Activated CD4-positive, alpha-beta T cell treated with anti-CD3 and anti-CD28 coated beads, Interleukin-2, Interleukin-6, amounts not matched to agents 100 ng/mL and 50 ng/mL, durations not matched to agents 16 hours and 8 hours (primary cell): ENCODE data around the gene SLC34A3.

ENCODE experiments used
- DNase-seq: peaks from one replicate; pipeline ENCODE4 v3.0.0-alpha.2; 2020

SLC34A3 gene

DNA sequence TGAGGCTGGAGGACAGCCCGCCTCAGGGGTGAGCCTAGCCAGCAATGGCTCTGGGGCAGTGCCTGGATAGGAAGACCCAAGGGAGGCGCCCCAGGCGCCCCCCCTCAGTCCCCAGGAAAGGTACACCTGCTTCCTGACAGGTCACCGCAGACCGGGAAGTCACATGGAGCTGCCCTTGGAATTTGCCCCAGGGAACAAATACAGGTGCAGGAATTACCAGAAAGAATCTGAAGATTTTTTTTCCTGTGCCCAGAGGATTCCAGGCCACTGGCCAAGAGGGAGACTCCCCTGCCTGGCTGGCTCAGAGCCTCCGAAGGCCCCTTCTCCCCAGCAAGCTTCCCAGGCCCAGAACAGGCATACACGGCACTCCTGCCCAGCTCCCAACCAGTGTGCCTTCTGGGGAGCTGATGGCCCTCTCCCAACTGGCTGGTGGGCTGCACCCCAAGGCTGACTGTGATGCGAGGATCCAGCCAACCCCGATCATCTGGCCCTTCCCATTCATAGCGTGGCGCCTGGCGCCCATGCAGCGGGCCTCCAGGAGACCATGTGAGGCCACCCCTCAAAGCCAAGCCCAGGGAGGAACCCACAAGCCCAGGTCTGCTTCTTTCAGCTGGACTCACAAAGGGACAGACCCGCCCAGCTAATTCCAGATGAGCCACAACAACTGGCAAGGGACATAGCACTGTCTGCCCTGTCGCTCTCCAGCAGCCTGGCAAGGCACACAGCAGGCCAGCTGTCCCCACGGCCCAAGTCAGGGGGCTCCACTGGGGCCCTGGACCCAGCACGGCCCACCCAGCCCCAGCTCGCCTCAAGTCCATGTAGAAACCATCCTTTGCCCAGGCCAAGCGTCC is 32.4 kb upstream of the SLC34A3 start:
- DNase-seq, result no peak

DNA sequence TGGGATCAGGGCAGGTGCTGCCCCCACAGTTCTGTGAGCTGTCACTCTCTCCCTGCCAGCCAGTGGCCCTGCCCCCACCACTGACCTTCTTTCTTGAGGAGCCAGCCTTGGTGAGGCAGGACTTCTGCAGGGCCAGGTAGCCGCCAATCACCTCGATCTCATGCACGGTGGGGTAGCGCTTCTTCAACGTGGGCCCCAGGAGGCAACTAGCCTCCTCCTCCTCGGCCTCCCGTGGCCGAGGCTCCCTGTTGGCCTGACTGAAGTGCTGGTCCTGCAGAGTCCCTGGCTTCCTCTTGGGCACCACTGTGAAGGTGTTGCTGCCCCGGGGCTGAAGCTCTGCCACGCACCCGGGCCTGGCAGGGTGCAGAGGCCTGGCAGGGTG is 31.8 kb upstream of the SLC34A3 start:
- no peak for DNase-seq

DNA sequence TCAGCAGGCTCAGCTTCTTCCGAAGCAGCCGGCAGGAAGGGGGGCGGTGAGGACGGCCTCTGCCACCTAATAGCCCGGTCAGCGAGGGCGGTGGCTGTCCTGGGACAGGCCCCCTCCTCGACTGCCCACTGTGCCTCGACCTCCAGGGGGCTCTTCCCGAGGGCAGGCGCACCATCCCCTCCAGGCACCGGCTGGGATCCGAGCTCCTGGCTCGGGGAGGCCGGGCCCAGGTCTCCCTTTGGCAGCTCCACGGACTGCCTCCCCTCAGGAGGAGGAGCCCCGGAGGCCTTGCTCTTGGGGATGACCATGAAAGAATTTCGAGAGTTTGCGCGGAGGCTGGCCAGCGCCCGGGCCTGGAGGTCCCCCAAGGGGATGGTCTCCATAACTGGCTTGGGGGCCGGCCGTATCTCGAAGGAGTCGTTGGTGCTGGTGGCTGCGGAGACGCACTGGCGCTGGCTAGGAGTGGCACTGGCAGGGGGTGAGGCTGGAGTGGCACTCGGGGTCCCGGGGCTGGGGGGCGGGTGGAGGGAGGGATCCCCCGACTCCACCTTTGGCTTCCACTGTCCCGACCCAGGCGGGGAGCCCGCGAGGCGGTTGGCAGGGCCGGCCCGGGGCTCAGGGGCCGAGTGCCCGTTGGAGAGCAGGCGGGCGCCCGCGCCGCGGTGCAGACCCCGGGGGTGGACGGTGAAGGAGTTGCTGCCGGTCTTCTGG is 31.1 kb upstream of the SLC34A3 start:
- DNase-seq, result no peak

DNA sequence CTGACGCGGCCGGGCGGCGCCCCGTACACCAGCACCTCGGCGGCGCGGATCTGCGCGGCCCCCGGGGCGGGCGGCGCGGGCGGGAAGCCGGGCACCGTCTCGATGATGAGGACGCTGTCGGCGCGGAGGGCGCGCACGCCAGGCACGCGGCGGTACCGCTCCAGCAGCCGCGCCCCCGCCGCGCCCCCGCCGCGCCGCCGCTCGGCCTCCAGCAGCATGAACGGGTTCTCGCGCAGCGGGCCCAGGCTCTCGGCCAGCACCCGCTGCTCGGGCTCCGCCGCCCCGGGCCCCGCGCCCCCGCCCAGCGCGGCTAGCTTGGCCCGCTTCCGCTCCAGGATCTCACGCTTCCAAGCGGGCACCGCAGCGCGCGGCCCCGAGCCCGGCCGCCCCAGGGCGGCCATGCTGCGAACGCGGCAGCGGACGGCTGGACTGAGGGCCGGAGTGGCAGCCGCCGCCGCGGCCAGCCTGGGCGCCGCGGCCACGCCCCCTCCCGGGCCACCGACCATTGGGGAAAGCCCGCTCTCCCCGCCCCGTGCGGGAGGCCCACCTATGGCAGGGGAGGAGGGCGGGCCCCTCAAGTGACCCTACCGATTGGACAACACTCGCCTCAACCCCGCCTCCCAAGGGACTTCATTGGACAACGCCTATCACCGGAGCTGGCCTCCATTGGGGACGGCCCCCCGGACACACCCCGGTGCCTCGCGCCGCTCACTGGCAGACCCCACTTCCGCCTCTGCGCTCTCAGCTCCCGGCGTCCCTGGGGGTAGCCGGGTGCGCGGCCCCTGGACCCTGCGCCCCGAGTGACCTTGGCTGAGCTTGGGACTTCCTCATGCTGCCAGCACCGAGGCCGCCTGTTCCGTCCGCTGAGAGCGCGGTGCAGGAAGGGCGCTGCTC is 30.1 kb upstream of the SLC34A3 start, which contains the start of gene TPRN:
TSS of gene TPRN (minus strand) at position 431 of the 894 bp plus-strand sequence. CDS start at position 401, 30 bp downstream.
- DNase-seq, result peak; percentile 100

DNA sequence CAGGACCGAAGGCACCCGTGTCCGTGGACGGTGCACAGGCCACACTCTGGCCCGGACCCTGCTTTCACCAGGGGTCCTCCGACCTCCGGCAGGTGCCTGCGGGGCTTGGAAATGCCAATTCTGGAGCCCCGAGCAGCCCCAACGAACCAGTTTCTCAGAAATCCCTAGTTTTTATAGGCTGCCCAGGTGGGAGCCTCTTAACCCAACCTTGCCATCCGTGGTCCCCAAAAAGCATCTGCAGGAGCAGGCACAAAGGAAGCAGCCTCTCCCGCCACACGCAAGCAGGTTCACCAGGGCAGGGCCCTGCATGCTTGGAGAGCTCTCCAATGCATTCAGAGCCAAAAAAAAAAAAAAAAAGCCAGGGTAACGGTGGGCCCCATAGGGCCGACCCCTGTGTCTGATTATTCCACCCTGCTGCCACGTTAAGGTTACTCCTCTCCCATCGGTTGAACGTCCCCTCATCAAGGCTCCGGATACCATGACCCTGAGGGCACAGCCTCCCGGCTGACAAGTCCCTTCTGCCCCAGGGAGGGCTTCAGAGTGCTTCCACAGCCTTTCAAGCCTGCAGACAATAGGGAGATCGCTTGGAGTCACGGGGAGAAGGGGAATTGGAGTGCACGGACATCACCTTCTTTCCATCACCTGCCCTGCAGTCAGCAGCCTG is 29.4 kb upstream of the SLC34A3 start:
- DNase-seq, result no peak

DNA sequence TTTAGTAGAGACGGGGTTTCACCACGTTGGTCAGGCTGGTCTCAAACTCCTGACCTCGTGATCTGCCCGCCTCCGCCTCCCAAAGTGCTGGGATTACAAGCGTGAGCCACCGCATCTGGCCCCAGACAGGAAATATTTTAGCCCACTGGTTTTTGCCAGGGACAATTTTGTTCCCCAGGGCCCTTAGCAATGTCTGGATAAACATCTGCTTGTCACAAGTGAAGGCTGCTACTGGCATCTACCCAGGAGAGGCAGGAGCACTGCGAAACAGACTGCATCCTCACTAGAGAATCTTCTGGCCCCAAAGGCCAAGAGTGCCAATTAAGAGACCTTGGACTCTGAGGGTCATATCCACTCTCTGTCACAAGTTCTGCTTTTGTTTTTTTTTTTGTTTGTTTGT is 27.7 kb upstream of the SLC34A3 start:
- no peak for DNase-seq

DNA sequence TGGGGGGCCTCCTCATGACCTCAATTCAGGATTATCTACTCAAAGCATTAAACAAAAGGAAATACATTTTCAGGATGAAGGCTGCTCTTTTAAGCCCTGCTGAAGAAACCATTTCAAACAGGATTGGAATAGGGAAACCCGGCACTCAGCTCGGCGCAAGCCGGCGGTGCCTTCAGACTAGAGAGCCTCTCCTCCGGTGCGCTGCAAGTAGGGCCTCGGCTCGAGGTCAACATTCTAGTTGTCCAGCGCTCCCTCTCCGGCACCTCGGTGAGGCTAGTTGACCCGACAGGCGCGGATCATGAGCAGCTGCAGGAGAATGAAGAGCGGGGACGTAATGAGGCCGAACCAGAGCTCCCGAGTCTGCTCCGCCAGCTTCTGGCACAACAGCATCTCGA is 26.0 kb upstream of the SLC34A3 start:
- no peak for DNase-seq

DNA sequence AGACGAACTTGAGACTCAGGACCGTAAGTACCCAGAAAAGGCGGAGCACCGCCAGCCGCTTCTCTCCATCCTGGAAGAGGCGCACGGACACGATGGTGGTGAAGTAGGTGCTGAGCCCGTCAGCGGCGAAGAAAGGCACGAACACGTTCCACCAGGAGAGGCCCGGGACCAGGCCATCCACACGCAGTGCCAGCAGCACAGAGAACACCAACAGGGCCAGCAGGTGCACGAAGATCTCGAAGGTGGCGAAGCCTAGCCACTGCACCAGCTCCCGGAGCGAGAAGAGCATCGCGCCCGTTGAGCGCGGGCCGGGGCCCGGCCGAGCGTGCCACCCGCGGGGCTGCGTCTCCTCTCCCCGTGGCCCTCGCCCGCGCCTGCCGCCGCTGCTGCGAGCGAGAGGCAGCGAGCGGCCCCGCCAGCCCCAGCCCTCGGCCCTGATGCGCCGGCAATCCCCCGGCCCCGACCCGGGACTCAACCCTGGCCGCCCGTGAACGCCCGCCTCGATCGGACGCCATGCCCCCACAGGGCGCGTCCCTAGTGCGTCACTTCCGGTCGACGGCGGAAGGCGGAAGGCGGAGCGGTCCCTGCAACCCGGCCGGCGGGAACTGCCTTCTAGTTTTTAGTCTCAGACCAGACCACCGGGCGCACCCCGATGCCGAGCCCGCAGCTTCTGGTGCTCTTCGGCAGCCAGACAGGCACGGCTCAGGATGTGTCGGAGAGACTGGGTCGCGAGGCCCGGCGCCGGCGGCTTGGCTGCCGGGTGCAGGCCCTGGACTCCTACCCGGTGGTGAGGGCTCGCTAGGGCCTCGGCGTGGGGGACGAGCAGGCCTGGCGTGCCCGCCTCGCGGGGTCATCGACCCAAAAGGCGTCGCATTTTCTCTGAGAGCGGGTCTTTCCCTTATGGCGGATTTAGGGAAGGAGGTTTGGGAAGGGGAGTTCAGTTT is 25.3 kb upstream of the SLC34A3 start, which contains the start of the genes NDOR1 and TMEM203:
TSS of gene NDOR1 (plus strand) at position 575 of the 944 bp plus-strand sequence. CDS start at position 653, 78 bp downstream.
TSS of gene TMEM203 (minus strand) at position 523 of the 944 bp plus-strand sequence. CDS start at position 289, 234 bp downstream.
- DNase-seq, result peak; percentile 97

DNA sequence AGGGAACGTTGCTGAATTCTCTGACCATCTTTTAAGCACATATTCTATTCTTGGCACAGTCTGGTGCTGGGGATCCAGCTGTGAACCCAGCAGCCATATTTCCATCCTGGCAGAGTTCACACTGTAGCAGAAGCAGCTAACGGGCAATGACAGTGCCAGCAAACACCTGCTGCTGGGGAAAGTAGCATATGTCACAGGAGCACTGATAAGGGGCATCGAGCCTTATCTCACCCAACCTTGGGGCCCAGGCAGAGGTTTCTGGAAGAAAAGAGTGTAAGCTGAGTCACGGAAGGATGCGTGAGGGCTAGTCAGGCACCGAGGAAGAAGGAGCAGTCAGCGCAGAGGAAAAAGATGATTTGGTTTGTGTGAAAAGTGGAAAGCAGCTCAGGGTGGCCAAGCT is 24.1 kb upstream of the SLC34A3 start:
- DNase-seq, result no peak

DNA sequence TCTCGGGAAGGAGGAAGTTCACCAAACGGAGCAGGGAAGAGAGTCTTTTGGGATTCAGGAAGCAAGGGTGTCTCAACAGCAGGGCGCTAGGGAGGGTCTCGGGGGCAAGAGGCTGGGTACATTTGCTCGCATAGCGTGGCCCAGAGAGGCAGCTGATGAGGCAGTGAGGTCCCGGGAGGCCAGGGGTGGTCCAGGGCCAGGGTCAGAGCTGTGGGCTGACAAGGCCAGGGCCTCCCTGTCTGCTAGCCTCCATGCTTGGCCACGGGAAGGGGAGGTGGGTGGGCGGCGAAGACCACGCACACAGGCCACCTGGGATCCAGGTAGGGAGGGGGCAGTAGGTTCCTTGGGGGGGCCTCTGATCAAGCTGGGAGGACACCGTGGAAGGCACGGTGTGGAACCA is 19.2 kb upstream of the SLC34A3 start:
- no peak for DNase-seq

DNA sequence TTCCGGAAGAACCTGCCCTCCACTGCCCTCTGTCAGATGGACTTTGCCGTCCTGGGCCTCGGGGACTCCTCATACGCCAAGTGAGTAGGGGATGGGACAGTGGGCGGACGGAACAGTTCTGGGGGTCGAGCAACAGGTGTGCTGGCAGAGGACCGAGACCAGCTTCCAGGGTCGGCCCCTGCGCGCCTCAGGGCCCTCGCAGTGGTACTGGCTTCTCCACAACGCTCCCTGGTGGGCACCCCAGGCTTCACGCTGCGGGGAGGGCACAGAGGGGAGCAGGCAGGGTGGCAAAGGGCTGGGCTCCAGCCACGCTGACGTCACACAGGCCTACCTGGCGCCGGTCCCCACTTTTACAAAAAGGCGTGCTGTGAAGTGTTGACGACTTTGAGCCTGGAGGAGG is 18.2 kb upstream of the SLC34A3 start:
- DNase-seq, result no peak

DNA sequence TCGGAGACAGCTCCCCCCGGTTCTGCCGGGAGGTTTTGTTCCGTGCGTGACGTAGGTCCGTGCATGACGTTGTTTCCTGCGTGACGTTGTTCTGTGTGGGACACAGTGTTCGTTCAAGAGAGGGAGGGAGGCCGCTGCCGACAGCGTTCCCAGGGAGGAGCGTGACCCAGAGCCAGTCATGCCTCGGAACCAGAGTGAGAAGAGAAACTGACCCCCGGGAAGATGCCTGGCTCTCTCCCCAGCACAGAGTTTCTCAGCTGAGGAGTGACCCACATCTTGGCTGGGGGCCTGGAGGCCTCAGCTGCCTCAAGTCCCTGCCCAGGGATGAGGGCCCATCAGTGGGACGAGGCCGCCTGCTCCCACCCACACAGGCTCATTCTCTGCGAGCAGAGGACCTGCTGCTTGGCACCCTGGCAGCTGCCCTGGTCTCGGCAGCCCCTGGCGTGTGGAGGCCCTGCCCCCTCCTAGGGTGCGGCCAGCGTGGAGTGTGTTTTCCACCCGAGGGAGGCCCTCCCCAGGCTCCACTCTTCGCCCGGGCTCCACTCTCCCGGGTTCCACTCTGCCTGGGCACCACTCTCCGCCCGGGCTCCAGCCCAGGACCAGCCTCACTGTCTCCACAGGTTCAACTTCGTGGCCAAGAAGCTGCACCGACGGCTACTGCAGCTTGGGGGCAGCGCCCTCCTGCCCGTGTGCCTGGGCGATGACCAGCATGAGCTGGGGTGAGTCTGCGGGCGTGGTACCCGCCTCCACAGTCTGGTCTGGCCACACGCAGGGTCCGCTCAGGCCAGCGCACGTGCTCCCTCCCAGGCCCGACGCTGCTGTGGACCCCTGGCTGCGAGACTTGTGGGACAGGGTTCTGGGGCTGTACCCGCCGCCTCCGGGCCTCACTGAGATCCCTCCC is 17.3 kb upstream of the SLC34A3 start:
- DNase-seq, result no peak

DNA sequence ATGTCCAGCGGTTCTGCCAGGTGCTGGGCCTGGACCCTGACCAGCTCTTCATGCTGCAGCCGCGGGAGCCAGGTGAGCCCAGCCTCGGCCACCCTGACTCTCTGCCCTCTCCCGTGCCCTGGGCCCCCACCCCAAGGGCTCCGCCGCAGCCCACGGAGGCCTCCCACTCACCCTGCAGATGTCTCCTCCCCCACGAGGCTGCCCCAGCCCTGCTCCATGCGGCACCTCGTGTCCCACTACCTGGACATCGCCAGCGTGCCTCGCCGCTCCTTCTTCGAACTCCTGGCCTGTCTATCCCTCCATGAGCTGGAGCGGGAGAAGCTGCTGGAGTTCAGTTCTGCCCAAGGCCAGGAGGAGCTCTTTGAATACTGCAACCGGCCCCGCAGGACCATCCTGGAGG is 16.1 kb upstream of the SLC34A3 start:
- DNase-seq, result no peak

DNA sequence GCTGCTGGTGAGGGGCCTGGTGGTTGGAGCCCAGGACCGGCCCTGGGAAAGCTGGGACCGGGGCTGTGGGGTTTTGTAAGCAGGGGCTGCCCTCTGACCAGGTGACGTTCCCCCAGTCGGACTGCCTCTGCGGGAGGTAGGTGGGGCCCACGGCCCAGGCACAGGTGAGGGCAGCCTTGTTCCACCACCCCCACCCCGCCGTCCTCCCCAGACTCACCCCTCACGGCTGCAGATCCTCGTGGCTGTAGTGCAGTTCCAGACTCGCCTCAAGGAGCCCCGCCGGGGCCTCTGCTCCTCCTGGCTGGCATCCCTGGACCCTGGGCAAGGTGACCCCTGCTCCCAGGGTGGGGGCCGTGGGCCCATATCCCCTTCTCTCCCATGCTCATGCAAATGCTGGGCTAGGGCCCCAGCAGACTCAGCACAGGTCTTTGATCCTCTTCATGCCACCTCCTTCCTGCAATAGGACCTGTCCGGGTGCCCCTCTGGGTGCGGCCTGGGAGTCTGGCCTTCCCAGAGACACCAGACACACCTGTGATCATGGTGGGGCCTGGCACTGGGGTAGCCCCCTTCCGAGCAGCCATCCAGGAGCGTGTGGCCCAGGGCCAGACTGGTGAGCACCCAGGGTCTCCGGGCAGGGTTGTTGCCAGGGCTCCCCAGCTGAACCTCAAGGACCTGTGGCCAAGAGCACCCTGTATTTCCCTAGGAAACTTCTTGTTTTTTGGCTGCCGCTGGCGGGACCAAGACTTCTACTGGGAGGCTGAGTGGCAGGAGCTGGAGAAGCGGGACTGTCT is 15.3 kb upstream of the SLC34A3 start:
- DNase-seq, result no peak

DNA sequence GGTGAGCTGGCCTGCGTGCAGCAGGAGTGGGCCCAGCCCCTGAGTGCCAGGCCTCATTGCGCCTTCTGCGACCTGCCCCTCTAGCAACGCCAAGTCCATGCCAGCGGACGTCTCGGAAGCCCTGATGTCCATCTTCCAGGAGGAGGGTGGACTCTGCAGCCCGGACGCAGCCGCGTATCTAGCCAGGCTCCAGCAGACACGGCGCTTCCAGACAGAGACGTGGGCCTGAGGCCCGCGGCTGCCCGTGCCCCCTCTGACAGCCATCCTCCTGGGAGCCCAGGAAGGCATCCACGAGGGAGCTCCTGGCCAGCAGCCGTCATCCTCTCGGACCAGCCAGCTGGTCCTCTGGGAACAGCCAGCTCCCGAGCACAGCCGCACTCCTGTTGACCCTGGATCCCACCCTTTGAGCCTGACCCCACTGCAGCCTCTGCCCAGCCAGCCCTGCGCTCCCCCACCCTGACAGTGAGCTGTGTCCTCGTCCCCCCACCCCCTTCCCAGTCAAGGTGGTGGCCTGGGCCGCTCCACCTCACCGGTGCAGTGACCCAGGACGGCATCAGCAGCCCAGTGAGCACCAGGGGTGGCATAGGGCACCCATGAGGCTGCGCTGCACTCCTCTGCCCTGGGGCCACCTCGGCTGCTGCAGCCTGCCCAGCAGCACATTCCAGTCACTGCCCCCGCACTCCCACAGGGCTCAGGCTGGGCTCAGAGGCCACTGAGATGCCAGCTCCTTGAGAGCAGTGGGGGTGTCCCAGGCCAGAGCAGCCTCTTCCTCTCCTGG is 14.3 kb upstream of the SLC34A3 start:
- DNase-seq, result no peak

DNA sequence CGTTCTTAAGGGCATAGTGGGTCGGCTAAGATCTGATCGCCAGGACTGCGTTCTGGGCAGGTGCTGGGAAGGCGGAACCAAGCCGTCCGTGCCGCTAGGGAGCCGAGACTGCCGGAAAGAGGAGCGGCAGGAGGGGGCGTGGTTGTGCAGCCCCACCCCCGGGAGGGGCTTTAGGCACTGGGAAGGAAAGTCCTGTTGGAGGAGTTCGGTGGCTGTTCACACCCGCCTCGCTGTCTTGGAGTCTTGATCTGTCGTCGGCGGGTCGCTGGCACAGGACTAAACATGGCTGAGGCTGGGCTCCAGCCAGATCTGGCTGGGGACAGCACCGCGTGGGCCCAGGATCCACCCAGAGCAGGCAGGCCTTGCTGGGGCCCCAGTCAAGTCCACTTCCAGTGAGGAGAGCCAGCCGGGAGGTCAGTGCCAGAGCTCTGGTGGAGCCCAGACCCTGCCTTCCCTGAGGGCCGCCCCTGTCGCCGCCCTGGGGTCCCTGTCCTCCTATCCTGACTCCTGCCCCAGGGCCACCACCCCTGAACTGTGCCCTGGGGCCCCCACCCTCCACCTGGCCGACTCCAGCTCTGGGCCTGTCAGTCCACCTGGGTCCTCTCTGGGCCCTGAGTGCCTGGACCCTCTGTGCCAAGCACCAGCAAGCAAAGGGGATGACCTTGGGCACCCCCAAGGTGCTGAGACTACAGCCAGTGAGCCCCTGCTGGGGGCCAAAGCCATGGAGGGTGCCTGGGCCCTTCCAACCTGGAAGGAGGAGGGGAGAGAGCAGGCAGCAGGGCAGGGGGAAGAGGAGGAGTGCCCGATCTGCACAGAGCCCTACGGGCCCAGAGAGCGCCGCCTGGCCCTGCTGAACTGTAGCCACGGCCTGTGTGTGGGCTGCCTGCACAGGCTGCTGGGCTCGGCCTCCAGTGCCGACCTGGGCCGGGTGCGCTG is 13.2 kb upstream of the SLC34A3 start:
- no peak for DNase-seq

DNA sequence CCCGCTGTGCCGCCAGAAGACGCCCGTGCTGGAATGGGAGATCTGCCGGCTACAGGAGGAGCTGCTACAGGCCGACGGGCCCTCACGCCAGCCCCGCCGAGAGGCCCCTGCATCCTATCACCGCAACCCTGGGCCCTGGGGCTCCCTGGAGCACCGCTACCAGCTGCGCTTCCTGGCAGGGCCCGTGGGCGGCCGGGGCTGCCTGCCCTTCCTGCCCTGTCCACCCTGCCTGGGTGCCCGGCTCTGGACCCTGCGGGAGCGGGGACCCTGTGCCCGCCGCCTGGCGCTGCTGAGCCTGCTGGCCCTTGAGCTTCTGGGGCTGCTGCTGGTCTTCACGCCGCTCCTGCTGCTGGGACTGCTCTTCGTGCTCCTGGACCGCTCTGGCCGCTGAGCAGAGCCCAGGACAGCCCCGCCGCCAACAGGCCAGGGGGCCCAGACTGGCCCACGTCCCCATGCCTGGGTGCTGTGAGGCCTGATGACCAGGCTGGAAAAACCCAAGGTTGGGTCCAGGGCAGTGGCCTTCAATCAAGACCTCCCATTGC is 12.4 kb upstream of the SLC34A3 start:
- DNase-seq, result no peak
